Measurements from ENCODE around the gene INSIG1. TPM values are rescaled to one million over a fixed set of nuclear protein-coding genes. Genes with fewer than 3 reads are reported as not detected.

Gene INSIG1
- total RNA-seq, 1 donor from 2014 or later = 8.7 TPM

GRCh38 chr7:155355745-155356144 is 58.1 kb downstream of the INSIG1 start:
- ATAC-seq (no peak), DNase-seq (no peak)
- intact Hi-C loops (cut with micrococcal nuclease) = no loop called here

DNA sequence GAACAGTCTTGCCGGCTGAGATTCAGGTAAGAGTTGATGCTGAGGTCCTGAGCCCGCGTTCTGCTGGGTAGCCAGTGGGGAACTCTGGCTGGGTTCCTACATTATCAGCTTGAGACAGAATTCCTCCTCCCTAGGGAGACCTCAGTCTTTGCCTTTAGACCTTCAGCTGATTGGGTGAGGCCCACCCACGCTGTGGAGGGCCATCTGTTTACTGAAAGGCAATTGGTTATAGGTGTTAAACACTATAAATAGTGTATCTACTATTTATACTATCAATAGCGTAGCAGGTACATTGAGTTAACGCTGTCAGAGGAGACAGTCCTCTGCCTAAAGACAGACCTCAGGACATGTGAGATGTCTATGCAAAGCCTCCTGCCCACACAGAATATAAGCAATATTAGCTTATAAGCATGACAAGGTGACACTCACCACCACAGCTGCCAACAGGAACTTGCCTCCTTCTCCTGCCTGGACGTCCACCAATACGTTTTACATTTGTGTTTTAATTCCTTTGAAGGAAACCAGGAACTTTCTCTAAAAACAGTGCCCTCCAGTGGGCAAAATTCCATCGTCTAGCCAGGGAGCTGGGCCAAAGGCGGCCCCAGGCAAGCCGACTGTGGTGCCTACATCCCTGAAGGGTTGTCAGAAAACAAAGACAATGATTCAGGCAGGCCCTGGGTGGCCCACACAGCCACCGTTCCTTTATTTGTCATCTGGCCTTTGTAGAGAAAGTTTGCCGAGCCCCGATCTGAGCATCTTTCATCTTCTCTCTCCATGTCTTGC is 58.8 kb downstream of the INSIG1 start:
- ATAC-seq = no peak
- intact Hi-C loops (cut with micrococcal nuclease) = no loop called here
- DNase-seq = no peak

DNA sequence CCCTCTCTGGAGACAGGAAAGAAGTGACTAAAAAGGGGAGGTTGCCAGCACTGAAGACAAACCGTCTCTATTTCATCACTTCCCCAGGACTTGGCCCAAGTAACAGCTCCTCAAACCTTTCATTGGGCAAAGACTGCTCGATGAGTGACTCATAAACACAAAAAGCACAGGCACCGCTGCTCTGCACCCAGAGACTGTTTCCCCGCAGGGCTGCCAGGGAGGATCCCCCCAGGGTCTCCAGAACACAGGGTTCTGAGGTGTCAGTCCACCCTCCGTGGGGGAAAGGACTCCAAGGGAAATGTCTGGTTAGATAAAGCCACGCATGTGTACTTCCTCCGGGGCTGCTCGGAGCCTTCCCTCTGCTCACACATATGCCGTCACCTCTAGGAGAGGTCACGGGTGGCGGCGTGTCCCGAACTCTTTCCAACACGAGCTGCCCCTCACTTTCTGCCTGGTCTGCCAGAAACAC is 59.9 kb downstream of the INSIG1 start:
- DNase-seq (no peak), ATAC-seq (no peak)
- intact Hi-C loops (cut with micrococcal nuclease) = no loop called here

DNA sequence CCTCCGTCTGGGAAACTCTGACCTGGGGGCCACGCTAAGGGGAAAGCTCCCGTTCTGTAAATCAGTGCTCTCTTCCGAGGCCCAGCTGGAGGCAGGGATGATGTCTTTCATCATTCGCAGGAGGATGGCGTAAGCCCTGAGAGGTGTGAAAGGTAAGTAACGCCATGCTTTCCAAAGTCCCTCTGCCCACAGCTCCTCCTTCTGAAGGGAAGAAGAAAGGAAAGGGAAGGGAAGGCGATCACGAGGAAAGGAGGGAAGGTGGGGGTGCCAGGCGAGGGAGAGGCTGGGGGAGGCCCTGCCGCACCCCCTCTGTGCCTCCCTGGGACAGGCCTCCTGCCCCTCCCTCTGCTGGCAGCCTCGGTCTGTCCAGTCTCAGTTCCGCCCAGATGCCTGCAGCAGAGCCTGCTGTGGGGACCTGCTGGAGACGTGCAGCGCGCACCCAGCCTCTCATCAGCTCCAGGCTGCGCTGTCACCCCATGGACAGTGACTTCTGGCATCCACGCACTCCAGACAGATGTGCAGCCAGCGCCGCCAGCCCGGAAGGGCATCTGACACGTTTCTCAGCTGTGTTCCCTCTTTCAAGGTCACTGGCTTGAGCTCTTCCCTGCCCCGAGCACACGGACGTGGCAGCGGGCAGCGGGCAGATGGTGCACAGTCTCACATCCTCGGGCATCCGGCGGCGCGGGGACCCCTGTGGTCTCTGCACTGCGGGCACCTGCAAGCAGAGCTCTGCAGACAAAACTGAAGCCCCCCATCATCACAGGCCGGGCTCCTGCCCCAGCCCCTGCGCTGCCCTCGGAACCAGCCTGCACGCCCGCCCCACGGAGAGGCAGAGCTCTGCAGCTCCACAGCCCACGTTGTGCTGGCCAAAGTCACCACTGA is 60.6 kb downstream of the INSIG1 start:
- DNase-seq (no peak), ATAC-seq (no peak)
- intact Hi-C loops (cut with micrococcal nuclease) = no loop called here

DNA sequence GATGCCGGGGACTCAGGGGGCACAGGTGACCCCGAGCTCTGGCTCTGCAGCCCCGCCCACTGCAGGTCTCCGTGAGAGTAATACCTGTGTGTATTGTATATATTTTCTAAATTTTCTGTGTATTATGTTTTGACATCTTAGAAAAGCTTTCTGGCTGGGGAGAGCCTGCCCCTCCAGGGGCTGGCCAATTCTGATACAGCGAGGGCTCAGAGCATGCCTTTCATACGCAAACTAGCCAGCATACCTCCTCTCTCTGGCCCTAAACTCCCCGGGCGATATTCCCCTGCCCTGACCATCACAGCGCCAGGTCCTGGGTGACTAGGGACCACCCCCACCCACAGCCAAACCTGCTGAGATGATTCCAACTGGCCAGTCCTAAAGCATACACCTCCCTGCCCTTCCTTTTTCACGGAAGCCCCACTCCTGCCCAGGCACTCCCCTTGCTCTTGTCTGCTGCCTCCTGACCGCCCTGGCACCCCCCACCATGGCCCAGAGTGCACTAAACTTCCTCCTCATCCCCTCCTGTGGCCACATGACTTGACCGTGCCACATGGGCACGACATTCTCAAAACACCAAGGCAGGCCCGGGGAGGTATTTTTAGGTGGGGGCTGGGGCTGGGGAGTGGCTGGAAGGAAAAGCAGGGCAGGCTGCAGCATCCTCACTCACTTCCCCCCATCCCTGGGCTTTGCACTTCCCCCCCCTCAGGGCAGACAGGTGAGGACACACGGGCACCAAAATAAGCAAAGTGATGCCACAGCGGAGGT is 61.5 kb downstream of the INSIG1 start:
- DNase-seq (no peak), ATAC-seq (no peak)
- intact Hi-C loops (cut with micrococcal nuclease) = no loop called here

Other genes with a start within 250 kb of the INSIG1 start
- gene HTR5A, start 227.6 kb upstream of the INSIG1 start, total RNA-seq = not detected
- gene EN2, start 160.3 kb downstream of the INSIG1 start, total RNA-seq = not detected
- not detected for gene CNPY1, start 248.7 kb downstream of the INSIG1 start, total RNA-seq

All from left ventricle myocardium superior (tissue), 1 donor.